ENCODE results near the gene PFDN6. TPM values are rescaled to one million over a fixed set of nuclear protein-coding genes. Genes with fewer than 3 reads are reported as not detected.

The PFDN6 gene
- total RNA-seq, 4 donors from 2014 or later = 13.6 to 33.5 (median 21.6) TPM

DNA sequence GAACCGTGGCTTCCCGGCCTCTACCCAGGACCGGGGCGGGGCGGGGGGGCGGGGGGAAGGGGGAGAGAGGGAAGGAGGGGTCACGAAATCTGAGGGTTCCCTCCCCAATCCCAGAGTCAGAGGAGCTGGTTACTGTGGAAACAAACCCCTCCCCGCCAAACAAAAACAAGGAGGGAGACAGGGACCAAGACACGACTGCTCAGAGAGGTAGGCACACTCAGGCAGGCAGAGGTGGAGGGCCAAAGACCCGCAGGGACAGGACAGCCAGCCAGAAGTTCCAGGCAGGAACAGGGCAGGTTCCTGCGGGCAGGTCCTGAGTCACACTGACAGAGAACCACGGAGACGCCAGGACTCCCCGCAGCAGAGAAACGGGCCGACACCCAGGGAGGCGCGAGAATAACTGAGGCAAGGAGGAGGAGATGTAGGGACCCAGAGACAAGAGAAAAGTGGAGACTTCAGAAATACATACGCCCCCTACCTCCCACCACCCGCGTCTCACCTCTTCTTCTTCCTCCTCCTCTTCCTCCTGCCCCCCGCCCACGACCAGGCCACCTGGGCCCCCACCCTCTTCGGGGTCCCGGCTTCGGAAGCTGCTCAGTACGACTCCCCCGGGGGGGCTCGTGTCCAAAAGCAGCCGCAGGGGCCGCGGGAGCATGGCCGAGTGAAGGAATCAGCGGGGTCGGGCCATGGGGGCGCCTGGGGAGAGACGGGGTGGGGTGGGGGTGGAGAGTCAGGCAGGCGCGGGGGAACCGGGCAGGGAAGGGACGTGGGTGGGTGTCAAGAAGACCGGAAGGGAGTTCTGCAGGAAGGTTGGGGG, 8.8 kb downstream of the PFDN6 start:
- TF ChIP-seq, protein P1, sequence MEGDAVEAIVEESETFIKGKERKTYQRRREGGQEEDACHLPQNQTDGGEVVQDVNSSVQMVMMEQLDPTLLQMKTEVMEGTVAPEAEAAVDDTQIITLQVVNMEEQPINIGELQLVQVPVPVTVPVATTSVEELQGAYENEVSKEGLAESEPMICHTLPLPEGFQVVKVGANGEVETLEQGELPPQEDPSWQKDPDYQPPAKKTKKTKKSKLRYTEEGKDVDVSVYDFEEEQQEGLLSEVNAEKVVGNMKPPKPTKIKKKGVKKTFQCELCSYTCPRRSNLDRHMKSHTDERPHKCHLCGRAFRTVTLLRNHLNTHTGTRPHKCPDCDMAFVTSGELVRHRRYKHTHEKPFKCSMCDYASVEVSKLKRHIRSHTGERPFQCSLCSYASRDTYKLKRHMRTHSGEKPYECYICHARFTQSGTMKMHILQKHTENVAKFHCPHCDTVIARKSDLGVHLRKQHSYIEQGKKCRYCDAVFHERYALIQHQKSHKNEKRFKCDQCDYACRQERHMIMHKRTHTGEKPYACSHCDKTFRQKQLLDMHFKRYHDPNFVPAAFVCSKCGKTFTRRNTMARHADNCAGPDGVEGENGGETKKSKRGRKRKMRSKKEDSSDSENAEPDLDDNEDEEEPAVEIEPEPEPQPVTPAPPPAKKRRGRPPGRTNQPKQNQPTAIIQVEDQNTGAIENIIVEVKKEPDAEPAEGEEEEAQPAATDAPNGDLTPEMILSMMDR (IDR thresholded peaks at IDR 0.05) = no peak
- TF ChIP-seq POLR2A (IDR thresholded peaks at IDR 0.05) = peak in 1 of 2 donors; percentile 56
- Histone ChIP-seq H3K4me3 (peak overlapping the region; percentile 55 to 66), H3K27ac (peak overlapping the region; percentile 95), H3K36me3 (no peaks in the 10 kb centered on the region), H3K4me1 (peaks cover 0 to 7% of the 10 kb centered on the region in 2 donors), H3K9me3 (no peaks in the 10 kb centered on the region), H3K27me3 (no peaks in the 10 kb centered on the region)
- peak; percentile 84 to 87 for DNase-seq
- intact Hi-C loops (cut with DNase I; ENCODE audit: low total_unique reads) = loop anchor here (10.0 kb wide), 2 partner anchors 93 to 127 kb away; partner anchors contain the start of genes HSD17B8, RING1, RXRB and SLC39A7

- Histone ChIP-seq H3K36me3 (no peaks in the 10 kb centered on the region), H3K9me3 (no peaks in the 10 kb centered on the region), H3K4me1 (peaks cover 0 to 7% of the 10 kb centered on the region in 2 donors), H3K4me3 (peak within 1 kb of the TSS; percentile 55 to 66), H3K27me3 (no peaks in the 10 kb centered on the region), H3K27ac (peak within 1 kb of the TSS; percentile 95)
- DNase-seq = peak; percentile 84
- TF ChIP-seq, protein P1 (IDR thresholded peaks at IDR 0.05) = no peak
- TF ChIP-seq POLR2A (IDR thresholded peaks at IDR 0.05) = no peak
- intact Hi-C loops (cut with DNase I; ENCODE audit: low total_unique reads) = loop anchor here (10.0 kb wide), 2 partner anchors 94 to 126 kb away; partner anchors contain the start of genes HSD17B8, RING1, RXRB and SLC39A7
Observed at GRCh38 chr6:33298773-33299236, 9.4 kb downstream of the PFDN6 start, which contains the start of gene RGL2. Gene RGL2, minus strand, starts transcription at chr6:33298942. Its CDS starts 332 bp downstream, at chr6:33298610.

DNA sequence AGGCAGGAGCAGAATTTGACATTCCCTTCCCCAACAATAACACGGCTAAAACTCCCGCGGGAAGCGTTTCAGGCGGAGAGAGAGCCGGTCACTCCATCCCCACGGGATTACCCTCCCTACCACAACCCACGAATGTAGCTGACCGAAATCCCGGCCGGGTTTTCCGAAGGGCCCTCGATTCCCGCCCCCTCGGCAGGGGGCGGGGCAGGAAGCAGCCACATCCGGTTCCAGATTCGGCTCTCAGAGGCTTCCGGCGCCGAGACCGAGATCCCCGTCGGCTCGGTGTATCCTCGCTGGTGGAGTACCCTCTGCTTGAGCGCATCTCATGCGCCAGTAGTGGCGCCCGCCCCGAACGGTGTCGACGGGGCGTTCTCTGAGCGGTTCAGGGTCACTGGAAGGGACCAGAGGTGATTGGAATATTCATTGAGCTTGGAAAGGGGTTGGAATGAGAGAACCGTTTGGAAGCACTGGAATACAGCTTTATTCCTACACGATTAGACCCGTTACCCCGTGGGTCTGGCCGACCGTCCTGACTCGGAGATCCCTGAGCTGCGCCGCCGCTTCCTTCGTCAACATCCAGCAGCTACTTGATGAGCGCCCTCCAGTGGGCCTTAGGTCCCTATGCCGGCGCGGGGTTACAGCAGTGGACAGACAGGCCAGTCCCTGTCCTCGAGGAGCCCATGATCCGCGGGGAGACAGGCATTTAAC, 10.0 kb downstream of the PFDN6 start:
- DNase-seq = peak; percentile 90 to 93
- Histone ChIP-seq H3K9me3 (no peaks in the 10 kb centered on the region), H3K4me1 (peaks cover 0 to 7% of the 10 kb centered on the region in 2 donors), H3K27me3 (no peaks in the 10 kb centered on the region), H3K27ac (peak overlapping the region; percentile 95), H3K4me3 (peak overlapping the region; percentile 55 to 66), H3K36me3 (no peaks in the 10 kb centered on the region)
- intact Hi-C loops (cut with DNase I; ENCODE audit: low total_unique reads) = loop anchor here (10.0 kb wide), 2 partner anchors 95 to 125 kb away; partner anchors contain the start of genes HSD17B8, RING1, RXRB and SLC39A7
- TF ChIP-seq, protein P1 (IDR thresholded peaks at IDR 0.05) = peak; percentile 49 to 62 (median 61)
- peak; percentile 25 to 65 for TF ChIP-seq POLR2A (IDR thresholded peaks at IDR 0.05)

- TF ChIP-seq, protein P1 (IDR thresholded peaks at IDR 0.05) = no peak
- TF ChIP-seq POLR2A (IDR thresholded peaks at IDR 0.05) = no peak
- Histone ChIP-seq H3K9me3 (no peaks in the 10 kb centered on the region), H3K4me1 (peaks cover 0 to 7% of the 10 kb centered on the region in 2 donors), H3K27me3 (no peaks in the 10 kb centered on the region), H3K27ac (no peak overlapping the region), H3K36me3 (no peaks in the 10 kb centered on the region), H3K4me3 (no peak overlapping the region)
- intact Hi-C loops (cut with DNase I; ENCODE audit: low total_unique reads) = no loop called here
- no peak for DNase-seq
Observed at GRCh38 chr6:33301877-33302276, 12.5 kb downstream of the PFDN6 start.

All from uterus (tissue), 4 donors.